Caki2 (cell line): ENCODE results near the gene BBS4. TPM values are rescaled to one million over a fixed set of nuclear protein-coding genes. Genes with fewer than 3 reads are reported as not detected.
"Not testable (repeated sequence)": the region's sequence is repeated elsewhere in the genome, so short reads cannot be mapped to it uniquely, and the experiment has no call there.

Source experiments
- DNase-seq: peaks from one replicate; pipeline ENCODE4 v3.0.0-alpha.2; 2015; ENCODE audit warnings: low read depth
- in situ Hi-C: cut with HindIII; loops from 2 replicates; pipeline ENCODE4 v1.10.0; 2016; ENCODE audit warnings: low sequenced_read_pairs, low pct_unique_long_range_greater_than_20kb, mixed read lengths
- total RNA-seq: library from RNA; depleted of rRNA; stranded (reverse); fragments of >200 nt; shearing (Covaris generic); gene quantifications from 2 replicates; pipeline ENCODE4 v1.2.3, GENCODE V29; 2014; ENCODE audit warnings: low replicate concordance; rRNA removed

Gene BBS4, protein sequence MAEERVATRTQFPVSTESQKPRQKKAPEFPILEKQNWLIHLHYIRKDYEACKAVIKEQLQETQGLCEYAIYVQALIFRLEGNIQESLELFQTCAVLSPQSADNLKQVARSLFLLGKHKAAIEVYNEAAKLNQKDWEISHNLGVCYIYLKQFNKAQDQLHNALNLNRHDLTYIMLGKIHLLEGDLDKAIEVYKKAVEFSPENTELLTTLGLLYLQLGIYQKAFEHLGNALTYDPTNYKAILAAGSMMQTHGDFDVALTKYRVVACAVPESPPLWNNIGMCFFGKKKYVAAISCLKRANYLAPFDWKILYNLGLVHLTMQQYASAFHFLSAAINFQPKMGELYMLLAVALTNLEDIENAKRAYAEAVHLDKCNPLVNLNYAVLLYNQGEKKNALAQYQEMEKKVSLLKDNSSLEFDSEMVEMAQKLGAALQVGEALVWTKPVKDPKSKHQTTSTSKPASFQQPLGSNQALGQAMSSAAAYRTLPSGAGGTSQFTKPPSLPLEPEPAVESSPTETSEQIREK
- 17.4 and 21.2 TPM in 2 replicates for total RNA-seq

DNA sequence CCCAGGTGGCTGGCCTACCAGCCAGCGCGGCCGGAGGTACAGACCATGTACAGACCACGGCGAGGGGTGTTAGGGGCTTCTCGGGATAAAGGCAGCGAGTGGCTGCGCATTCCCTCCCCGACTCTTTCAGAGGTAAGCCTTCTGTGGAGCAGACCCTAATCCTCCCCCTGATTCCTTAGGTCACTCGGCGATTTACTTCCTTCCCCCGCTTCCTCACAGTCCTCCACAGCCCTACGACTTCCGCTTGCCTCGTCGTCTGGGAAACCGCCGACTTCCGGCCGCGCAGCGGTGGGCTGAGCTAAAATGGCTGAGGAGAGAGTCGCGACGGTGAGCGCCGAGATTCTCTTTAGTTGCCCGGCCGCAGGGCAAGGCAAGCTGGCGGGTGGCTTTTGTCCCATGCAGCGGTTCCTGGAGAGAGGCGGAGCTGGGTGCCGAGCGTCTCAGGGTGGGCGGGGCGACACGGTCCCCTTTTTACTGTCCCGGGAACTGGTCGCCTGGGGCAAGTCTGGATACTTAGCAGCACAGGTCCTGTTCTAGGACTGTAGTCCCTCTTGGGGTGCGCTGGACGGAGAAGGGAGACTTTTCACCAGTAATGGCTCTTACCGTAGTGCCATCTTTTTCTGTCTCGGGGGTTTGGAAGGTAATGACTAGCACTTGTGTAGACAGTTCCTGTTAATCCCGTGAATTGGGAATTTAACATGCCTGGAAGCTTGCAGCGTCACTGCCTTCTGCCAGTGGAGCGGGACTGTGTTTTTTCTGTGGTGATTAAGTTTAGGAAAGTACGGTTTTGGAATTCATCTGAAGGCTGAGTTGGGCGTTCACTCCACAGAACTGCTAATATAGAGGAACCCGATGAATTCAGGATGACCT is at the start of gene BBS4, which contains the start of gene HIGD2B:
Gene BBS4 (plus strand): TSS at position 283 of the 870 bp plus-strand sequence. CDS start 21 bp downstream, at position 304.
Gene HIGD2B (minus strand): TSS at position 258 of the 870 bp plus-strand sequence. CDS start 9,808 bp downstream, outside the sequence.
- DNase-seq: peak; percentile 96
- in situ Hi-C loops: no loop called here

DNA sequence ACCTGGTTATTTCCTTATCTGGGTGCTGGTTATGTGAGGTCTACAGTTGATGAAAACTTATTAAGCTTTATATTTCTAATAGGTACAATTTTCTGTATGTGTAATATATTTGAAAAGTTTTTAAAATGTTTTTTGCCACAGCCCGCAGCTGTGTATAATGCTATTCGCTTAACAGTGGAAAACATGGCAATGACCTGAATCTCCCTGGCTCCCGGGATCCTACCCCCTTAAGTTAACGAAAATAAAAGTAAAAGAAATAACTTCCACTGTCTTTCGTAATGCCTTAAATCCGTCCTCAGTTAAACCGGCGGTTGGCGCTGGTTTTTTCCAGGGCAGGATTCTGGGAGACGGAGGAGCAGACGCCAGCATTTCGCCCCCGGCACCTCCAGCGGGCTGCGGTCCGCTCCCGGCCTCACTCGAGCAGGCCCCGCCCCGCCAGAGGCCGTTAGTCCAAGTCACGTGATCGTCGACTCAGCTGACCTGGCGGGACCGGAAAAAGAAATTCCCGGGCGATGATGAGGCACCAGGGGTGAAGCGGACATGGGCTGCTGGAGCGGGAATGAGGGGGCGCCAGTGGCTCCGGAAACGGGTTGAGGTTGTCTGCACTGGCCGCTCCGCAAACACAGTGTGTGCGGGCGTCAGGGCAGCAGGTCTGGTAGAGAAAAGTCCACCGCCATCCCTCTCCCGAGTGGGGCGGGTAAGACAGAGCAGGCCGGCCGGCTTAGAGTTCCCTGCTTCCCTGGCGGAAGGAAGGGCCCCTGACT is 49.3 kb upstream of the BBS4 start:
- in situ Hi-C loops: not testable (repeated sequence)
- peak; percentile 58 for DNase-seq

DNA sequence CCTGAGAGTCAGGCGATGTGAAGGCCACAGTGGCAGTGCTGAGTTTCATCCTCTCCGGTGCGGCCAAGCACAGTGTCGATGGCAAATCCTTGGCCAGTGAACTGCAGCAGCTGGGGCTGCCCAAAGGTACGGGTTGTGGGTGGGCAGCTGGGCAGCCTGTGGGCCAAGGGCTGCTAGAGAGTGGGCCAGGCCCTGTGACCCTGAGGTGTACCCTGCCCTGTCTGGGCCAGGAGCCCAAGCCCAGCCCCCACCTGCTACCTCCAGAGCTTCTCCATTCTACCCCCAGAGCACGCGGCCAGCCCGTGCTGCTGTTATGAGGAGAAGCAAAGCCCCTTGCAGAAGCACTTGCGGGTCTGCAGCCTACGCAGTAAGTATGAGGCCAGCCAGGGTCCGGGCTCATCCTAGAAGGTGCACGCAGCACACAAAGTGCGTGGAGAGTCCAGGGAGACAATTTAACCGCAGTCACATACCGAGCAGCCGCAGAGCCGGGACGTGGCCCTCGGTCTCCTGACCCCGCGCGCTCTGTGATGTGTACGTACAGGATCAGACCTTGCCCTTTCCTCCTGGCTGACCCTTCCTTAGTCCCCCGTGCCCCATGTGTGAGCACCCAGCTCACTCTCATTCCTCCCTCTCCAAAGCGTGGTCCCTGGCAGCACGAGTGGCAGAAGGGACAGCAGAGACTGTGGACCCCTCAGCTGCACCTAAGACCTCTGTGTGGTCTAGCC is 46.1 kb upstream of the BBS4 start:
- DNase-seq, in situ Hi-C loops: not testable (repeated sequence)

DNA sequence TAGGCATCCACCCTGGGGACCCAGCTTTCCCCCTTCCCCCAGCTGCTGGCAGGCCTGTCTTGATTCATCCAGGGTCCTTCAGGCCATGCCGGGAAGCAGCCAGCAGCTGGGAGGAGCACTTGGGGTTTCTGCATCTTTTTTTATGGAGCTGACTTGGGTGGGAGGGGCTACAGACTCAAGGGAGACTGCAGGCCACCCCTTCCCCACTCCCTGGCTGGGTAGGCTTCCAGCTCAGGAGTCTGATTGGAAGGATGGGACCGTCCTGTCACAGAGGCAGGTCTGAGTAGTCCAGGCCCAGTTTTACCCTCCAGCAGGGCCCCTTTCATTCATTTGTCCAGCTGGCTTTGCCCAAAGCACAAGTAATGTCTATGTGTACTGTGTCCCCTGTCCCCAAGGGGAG is 43.7 kb upstream of the BBS4 start:
- in situ Hi-C loops, DNase-seq: not testable (repeated sequence)

DNA sequence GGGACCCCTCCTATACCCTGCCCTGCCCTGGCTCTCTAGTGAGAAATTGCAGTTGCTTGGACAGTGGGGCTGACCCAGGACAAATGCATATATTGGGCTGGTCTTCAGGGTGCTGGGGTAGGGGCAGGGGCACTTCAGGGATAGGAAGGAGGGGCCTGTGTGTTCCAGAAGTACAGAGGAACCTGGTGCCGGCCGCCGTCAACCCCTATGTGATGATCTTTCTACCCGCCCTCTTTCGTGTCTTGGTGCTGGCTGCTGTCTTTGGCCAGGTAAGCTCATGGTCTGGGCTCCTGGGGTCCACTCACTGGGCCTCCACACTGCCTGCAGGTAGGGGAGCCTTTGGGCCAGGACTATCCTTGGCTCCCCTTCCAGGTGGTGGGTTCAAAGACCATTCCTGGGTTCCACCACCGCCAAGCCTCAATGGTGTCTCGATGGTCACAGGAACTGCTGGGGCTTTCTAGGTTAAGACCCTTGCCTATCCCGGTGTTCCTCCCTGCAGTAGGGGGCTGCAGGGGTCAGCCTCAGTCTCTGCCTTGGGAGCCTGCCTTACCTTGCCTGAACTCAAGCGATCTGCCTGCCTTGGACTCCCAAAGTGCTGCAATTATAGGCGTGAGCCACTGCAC is 37.3 kb upstream of the BBS4 start:
- DNase-seq, in situ Hi-C loops: not testable (repeated sequence)

DNA sequence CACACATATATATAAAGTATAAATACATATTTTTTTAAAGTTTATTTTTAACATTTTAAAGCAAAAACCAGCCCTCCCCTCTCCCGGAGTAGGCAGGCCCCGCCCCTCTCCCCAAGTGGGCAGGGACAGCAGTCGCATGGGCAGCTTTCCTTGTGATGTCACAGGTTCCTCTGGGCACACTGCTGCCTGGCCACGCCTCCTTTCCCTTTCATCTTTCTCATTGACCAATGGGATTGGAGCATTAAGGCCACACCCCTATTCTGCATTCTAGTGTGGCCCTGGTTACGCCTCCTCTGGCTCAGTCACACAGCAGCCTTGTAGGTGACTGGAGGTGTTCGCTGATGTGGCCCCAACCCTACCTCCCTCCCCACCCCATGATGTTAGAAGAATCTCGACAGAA is 31.6 kb upstream of the BBS4 start, which contains the start of gene GOLGA6B:
Gene GOLGA6B (plus strand): TSS at position 301 of the 400 bp plus-strand sequence. CDS start 41 bp downstream, at position 342.
- in situ Hi-C loops, DNase-seq: not testable (repeated sequence)

DNA sequence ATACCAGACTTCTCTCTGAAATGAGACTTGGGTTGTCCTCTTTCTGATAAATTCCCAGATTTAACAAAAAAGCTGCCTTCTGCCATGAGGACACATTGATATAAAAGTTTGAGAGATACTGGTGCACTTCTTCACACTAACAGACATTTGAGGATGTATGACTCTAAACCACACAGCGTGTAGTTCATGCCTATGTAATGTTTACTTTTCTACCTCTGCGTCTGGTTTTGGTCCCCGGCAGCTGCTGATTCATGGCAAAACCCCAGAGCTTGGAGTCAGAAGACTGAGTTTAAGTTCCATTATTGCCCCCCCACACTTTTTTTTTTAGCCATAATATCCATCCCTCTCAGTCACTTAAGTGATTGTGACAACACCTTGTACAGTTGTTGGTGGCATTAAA is 30.0 kb upstream of the BBS4 start:
- DNase-seq, in situ Hi-C loops: not testable (repeated sequence)

DNA sequence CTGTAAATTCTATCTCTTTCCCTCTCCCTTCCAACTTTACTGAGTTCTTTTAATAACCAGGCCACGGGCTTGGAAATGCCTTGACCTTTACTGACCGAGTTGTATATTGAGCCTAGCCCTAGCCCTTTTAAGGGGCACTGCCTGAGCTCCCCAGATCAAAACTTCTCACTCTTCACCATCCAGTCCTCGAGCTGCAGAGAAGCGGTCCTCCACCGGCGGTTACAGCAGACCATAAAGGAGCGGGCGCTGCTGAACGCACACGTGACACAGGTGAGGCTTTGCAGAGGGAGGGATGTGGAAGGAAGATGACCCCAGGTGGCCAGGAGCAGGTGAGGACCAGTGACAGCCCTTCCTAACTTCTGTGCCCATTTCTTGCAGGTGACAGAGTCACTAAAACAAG is 24.9 kb upstream of the BBS4 start:
- DNase-seq, in situ Hi-C loops: not testable (repeated sequence)

DNA sequence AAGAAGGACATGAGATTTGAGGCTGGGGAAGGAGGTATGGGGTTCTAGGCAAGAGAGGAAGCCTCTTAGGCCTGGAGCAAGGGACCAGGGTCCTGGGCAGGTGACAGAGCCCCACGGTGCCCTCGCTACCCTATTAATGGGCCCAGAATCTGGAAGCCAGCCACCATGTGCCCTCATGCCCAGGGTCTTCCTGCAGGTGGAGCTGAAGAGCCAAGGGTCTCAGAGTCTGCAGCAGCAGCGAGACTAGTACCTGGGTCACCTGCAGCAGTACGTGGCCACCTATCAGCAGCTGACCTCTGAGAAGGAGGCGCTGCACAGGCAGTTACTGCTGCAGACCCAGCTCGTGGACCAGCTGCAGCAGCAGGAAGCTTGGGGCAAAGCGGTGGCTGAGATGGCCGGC is 22.1 kb upstream of the BBS4 start:
- DNase-seq, in situ Hi-C loops: not testable (repeated sequence)

DNA sequence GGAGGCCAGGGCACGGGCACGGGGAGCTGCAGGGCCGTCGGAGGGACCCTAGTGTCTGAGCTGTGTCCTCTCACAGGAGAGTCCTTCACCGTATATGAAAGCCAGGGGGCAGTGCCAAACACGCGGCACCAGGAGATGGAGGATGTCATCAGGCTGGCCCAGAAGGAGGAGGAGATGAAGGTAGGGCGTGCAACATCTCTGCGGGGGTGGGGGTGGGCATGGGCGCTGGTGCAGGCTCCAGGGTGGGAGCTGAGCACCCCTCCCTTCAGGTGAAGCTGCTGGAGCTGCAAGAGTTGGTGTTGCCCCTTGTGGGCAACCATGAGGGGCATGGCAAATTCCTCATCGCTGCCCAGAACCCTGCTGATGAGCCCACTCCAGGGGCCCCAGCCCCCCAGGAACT is 20.3 kb upstream of the BBS4 start:
- DNase-seq, in situ Hi-C loops: not testable (repeated sequence)

DNA sequence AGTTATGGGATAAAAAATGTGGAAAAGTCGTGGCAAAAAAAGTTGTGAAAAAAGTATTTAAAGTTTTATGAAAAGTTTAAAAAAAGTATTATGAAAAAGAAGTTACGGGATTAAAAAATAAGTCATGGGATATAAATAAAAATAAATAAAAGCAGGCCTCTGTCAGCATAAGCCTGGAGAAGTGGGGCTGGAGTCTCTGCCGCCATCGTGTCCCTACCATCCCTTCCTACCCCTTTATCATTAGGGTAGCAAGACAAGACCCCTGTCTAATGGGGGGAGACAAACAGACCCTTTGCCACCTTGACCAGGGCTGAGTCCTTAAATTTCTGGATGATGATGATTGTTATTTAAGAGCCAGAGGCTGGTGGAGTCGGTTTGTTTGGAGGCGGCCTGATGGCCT is 16.2 kb upstream of the BBS4 start:
- DNase-seq, in situ Hi-C loops: not testable (repeated sequence)

DNA sequence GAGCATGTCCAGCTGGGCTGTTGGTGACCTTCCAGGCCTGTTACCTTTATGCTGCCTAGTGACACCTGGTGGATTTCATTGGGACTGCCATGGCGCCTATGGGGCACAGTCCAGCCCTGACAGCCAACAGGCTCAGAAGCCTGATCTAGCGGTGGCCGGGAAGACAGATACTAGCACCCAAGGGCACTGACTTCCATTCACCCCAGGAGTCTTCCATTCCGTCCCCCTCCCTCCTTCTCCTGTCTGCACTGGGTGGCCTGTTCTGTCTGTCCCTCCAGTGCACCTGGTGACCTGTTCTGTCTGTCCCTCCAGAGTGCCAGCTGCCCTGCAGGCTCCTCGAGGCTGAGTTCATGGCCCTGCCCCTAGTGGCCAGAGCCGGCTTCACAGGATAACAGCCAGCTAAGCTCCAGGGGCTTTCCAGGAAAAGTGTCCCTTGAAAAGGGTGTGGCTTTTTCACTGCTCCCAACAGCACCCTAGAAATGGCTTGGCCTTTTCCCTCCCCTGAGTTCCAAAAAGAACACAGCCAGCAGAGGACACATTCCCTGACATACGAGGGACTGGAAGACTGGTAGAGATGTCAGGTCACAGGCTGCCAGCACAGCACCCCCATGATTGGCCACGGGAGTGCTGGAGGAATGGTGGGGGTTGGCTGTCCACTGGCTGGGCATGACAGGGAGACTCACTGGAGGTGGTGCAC is 15.2 kb upstream of the BBS4 start:
- DNase-seq: peak; percentile 90
- in situ Hi-C loops: not testable (repeated sequence)

DNA sequence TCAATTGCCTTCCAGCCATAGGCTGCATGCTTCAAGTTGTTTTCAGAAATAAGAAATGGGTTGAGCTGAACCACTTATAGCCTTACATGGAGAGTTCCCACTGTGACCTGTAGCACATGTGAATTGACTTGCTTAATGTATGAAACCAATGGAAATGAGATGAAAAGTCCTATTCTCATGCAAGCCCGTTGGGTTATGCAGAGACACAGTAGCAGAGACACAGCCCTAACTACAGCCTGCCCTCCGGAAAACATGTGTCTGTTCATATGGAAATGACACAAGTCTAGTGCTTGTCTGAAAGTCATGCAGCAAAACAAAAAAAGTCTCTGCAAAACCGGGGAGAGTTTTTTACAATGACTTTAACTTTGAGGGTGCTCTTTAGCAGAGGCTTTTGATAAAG is 14.5 kb upstream of the BBS4 start:
- in situ Hi-C loops: no loop called here
- DNase-seq: no peak

DNA sequence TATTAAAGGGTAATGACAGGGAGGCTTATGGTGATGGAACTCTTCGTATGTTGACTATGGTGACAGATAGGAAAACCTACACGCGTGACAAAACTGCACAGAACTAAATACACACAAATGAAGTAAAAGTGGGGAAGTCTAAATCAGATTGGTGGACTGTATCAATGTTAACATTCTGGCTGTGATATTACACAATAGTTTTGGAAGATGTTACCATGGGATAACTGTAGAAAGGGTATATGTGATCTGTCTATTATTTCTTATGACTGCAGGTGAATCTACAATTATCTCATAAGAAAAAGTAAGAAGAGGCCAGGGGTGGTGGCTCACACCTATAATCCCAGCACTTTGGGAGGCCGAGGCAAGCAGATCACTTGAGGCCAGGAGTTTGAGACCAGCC is 9.2 kb upstream of the BBS4 start:
- in situ Hi-C loops: no loop called here
- no peak for DNase-seq

DNA sequence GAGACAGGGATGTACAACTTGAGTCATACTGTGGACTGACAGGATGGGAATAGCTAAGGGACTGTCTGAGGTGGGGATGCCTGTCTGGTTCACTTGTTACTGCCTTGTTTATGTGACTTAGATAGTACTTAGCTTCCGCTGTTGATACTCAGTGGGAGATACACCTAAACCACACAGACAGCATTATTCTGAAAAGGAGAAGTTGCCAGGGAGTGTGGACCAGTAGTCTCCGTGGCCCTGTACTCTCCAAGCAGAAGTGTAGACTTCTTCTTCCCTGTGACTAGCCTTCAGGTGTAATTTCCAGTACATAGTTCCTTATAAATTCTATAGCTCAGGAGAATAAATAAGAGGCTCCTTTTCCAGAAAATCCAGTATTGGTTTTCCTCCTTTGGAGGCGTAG is 5.1 kb upstream of the BBS4 start:
- DNase-seq: no peak
- in situ Hi-C loops: no loop called here

DNA sequence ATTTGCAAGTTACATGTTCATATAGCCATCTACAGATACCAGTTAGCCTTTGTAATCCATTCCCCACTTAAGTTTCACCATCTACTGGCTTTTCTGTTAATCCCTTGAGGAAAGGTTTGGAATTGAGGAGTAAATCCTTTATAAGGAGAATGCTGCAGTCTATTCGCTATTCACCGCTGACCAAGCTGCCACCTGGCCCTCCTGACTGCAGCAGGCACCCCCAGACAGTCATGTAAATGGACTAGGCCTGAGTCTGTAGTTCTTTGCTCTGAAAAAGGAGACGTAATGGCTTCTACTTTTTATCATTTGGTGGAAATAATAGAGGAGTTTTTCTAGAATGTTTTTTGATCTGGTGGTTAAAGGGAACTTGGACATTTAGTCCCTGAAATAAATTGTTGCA is 3.2 kb upstream of the BBS4 start:
- in situ Hi-C loops: no loop called here
- DNase-seq: no peak
